ENCODE measurements around the gene FOXJ1.
A peak's percentile ranks its signal among the peaks of the same experiment; 100 is the strongest.

Gene FOXJ1

DNA sequence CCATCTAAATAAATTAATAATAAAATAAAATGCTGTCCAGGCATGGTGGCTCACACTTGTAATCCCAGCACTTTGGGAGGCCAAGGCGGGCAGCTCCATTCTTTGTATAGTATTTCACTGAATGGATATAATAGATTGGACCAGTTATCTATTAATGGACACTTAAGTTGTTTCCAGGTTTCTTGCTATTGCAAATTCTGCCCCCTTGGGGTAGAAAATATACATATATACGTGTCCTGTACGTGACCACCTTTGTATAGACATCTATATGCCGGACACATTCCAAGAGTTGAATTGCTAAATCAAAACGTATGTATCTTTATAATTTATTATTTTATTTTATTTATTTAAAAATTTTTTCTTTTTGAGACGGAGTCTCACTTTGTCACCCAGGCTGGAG lies 33.5 kb downstream of the FOXJ1 start:
- 0 out of 2 replicates have a peak, but pooled peaks cover 7% of the 10 kb centered on the region for H3K79me2 ChIP-seq (ENCODE audit: insufficient read depth, low read depth)
- TF ChIP-seq CTCF (conservative IDR thresholded peaks at IDR 0.05; ENCODE audit: low read depth, low read length) = no peak; the same call in 1 of the 2 replicates
- H4K20me1 ChIP-seq (ENCODE audit: insufficient read depth) = no peaks in the 10 kb centered on the region
- no peaks in the 10 kb centered on the region for H3K27me3 ChIP-seq (ENCODE audit: insufficient read depth, low read depth)
- no peak overlapping the region for H3K9ac ChIP-seq
- no peak overlapping the region for H2AFZ ChIP-seq (ENCODE audit: low read depth)
- H3K4me3 ChIP-seq (IDR thresholded peaks at IDR 0.05; ENCODE audit: insufficient read depth, low read depth, low read length) = no peak overlapping the region
- H3K4me1 ChIP-seq (ENCODE audit: low read depth, poor library complexity, severe bottlenecking) = peaks cover 12% of the 10 kb centered on the region
- no peaks in the 10 kb centered on the region for H3K36me3 ChIP-seq (ENCODE audit: insufficient read depth)
- H3K4me2 ChIP-seq = no peak overlapping the region
- no peak overlapping the region for H3K27ac ChIP-seq

DNA sequence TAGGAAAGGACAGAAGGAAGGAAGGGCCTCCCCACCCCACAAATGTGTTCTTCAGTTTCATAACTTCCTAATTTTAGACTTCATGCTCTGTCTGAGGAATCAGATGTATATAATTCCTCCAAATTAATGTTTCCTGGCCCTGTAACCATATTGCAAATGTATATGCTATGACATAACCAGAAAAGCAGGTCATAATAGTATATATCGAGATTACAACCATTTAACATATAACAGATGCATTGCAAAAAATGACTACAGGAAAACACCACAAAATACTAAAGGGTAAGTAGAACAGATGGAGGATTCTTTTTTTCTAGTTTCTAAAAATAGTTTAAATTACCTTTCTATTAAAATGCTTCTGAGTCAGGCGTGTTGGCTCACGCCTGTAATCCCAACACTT lies 34.3 kb downstream of the FOXJ1 start:
- Histone ChIP-seq H3K4me3 (IDR thresholded peaks at IDR 0.05; ENCODE audit: insufficient read depth, low read depth, low read length) (no peak overlapping the region), H3K27ac (no peak overlapping the region), H4K20me1 (ENCODE audit: insufficient read depth) (no peaks in the 10 kb centered on the region), H3K79me2 (ENCODE audit: insufficient read depth, low read depth) (peaks cover 14% of the 10 kb centered on the region; the same call in 1 of the 2 replicates), H3K27me3 (ENCODE audit: insufficient read depth, low read depth) (no peaks in the 10 kb centered on the region), H3K9ac (no peak overlapping the region), H3K36me3 (ENCODE audit: insufficient read depth) (no peaks in the 10 kb centered on the region), H3K4me1 (ENCODE audit: low read depth, poor library complexity, severe bottlenecking) (peaks cover 14% of the 10 kb centered on the region), H2AFZ (ENCODE audit: low read depth) (no peak overlapping the region), H3K4me2 (no peak overlapping the region)
- TF ChIP-seq CTCF (conservative IDR thresholded peaks at IDR 0.05; ENCODE audit: low read depth, low read length) = no peak

DNA sequence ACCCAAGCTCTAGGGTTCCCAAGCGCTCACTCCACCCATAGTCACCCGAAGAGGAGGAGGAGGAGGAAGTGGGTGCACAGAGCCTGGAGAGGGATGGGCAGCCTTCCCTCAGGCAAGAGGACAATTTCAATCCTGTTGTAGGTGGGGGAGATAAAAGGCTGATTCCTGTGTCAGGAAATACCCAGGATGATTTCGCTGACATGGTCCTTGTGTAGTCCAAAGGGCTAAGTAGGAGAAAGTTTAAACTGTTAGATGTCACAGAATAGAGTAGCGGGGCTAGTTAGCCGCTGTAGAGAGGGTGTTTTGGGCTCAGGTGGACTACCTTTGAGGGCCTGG lies 36.2 kb downstream of the FOXJ1 start:
- Histone ChIP-seq H3K4me3 (IDR thresholded peaks at IDR 0.05; ENCODE audit: insufficient read depth, low read depth, low read length) (no peak overlapping the region), H3K4me1 (ENCODE audit: low read depth, poor library complexity, severe bottlenecking) (peaks cover 14% of the 10 kb centered on the region), H3K9ac (no peak overlapping the region), H3K4me2 (no peak overlapping the region), H3K79me2 (ENCODE audit: insufficient read depth, low read depth) (peaks cover 14% of the 10 kb centered on the region; the same call in 1 of the 2 replicates), H3K27ac (no peak overlapping the region), H4K20me1 (ENCODE audit: insufficient read depth) (no peaks in the 10 kb centered on the region), H3K27me3 (ENCODE audit: insufficient read depth, low read depth) (no peaks in the 10 kb centered on the region), H3K36me3 (ENCODE audit: insufficient read depth) (no peaks in the 10 kb centered on the region; the same call in 1 of the 2 replicates), H2AFZ (ENCODE audit: low read depth) (peak overlapping the region; percentile 65; the same call in 1 of the 2 replicates)
- no peak for TF ChIP-seq CTCF (conservative IDR thresholded peaks at IDR 0.05; ENCODE audit: low read depth, low read length)

GRCh38 chr17:76104140-76104895 lies 36.7 kb downstream of the FOXJ1 start:
- Histone ChIP-seq H3K79me2 (ENCODE audit: insufficient read depth, low read depth) (peaks cover 14% of the 10 kb centered on the region; the same call in 1 of the 2 replicates), H3K4me1 (ENCODE audit: low read depth, poor library complexity, severe bottlenecking) (peaks cover 14% of the 10 kb centered on the region), H3K36me3 (ENCODE audit: insufficient read depth) (no peaks in the 10 kb centered on the region; the same call in 1 of the 2 replicates), H3K27me3 (ENCODE audit: insufficient read depth, low read depth) (no peaks in the 10 kb centered on the region), H3K9ac (peak overlapping the region; percentile 59; the same call in 1 of the 2 replicates), H4K20me1 (ENCODE audit: insufficient read depth) (no peaks in the 10 kb centered on the region), H3K4me2 (peak overlapping the region; percentile 88), H3K4me3 (IDR thresholded peaks at IDR 0.05; ENCODE audit: insufficient read depth, low read depth, low read length) (no peak overlapping the region), H2AFZ (ENCODE audit: low read depth) (peak overlapping the region; percentile 65), H3K27ac (peak overlapping the region; percentile 22; the same call in 1 of the 2 replicates)
- no peak for TF ChIP-seq CTCF (conservative IDR thresholded peaks at IDR 0.05; ENCODE audit: low read depth, low read length)
